Stimulated activated CD4-positive, alpha-beta T cell treated with anti-CD3 and anti-CD28 coated beads, Interleukin-2, amount 100 ng/mL, for 24 hours (primary cell): Measurements from ENCODE around the gene ADAM23.
A peak's percentile ranks its signal among the peaks of the same experiment; 100 is the strongest.

Source experiments
- DNase-seq, 2 donors: peaks; one replicate each; pipeline ENCODE4 v3.0.0-alpha.2; 2020

ADAM23 gene

GRCh38 chr2:206443735-206444527 is 599 bp downstream of the ADAM23 start:
- DNase-seq: peak in 1 of 2 donors; percentile 40

- no peak for DNase-seq
Observed at GRCh38 chr2:206445948-206446347, 2.6 kb downstream of the ADAM23 start.

DNA sequence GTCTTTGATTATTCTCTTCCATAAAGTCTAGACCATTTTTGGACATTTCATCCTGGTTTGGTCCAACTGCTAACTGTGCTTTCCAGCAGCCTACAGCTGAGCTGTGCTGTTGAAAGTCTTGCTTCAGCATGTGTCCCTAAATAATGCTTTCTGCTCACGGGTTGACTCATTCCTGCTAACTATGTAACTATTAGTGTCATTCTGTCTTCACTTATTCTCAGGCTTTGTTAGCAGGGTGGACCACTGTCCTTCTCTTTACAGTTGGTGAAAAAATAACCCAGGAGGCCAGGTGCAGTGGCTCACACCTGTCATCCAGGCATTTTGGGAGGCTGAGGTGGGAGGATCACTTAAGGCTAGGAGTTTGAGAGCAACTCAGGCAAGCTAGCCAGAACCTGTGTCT is 8.9 kb downstream of the ADAM23 start:
- DNase-seq: no peak

GRCh38 chr2:206452750-206453149 is 9.4 kb downstream of the ADAM23 start:
- no peak for DNase-seq

GRCh38 chr2:206456078-206456754 is 12.9 kb downstream of the ADAM23 start:
- DNase-seq: no peak

DNA sequence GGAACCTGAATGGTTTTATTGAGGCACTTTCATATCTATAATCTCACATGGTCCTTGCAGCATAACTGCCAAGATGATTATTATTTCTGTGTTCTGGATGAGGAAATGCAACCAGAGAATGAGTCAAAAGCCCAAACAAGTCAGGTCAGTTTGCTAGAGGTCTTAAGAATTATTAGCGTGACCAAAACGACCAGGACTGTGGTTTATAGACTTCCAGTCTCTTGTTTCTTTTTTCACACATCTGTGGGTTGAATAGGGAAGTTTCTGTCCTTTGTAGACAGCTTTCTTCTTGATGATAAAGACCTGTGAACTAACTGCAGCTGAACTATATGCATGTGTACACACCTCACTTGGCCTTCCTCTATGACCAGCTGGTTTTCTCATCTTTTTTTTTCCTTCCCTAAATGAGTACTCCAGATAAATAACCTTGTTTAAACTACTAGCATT is 13.9 kb downstream of the ADAM23 start:
- DNase-seq: no peak

GRCh38 chr2:206462240-206462854 is 19.0 kb downstream of the ADAM23 start:
- DNase-seq: no peak

DNA sequence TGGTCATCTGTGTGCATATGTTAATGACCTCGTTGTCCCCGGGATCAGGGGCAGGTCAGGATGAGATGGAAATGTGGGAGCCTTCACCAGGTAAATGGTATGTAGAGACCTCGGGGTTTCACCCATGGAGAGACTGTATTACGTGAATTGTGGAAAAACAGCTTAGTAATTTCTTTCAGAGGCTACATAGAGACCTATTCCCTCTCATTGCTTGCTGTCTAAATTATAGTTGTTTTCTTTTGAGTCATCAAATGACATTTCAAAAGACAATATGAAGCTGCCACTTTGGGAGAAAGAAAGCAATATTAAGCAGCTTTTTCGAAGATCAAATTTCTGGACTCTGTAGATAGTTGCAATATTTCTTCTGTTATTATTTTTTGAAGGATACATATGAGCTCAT is 20.4 kb downstream of the ADAM23 start:
- no peak for DNase-seq

DNA sequence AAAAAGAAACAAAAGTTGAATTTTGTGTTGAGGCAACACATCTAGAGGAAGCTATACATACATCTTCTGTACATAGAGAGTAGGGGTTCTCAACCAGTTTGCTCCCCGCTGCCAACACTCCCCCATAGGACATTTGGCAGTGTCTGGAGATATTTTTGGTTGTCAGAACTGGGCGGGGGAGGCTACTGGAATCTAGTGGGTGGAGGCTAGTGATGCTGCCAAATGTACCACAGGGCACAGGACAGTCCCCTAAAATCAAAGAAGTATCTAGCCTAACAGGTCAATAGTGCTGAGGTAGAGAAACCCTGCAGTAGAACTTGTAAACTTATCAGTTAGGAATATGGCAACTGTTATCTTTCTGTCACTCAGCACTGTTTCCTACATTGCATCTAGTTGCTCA is 21.3 kb downstream of the ADAM23 start:
- no peak for DNase-seq

- no peak for DNase-seq
Observed at GRCh38 chr2:206471524-206472062, 28.3 kb downstream of the ADAM23 start.

- DNase-seq: no peak
Observed at GRCh38 chr2:206472094-206472493, 28.8 kb downstream of the ADAM23 start.

DNA sequence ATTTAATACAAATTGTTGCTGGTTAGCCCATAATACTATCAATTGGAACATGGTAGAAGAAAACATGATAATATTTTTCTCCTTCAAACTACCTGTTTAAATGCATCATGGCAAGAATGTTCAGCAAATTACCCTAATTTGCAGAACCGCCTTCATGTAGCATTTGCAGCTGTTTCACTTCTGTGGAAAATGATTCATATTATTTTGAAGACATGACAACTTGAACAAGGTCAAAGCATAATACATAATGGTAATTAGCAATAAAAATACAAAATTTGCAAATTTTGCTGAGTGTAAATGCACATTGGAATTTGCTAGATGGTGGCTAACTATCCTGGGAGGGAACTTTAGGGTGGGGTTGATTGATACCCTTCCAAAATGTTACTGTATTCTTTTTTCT is 30.8 kb downstream of the ADAM23 start:
- no peak for DNase-seq

- no peak for DNase-seq
Observed at GRCh38 chr2:206477296-206477695, 34.0 kb downstream of the ADAM23 start.

DNA sequence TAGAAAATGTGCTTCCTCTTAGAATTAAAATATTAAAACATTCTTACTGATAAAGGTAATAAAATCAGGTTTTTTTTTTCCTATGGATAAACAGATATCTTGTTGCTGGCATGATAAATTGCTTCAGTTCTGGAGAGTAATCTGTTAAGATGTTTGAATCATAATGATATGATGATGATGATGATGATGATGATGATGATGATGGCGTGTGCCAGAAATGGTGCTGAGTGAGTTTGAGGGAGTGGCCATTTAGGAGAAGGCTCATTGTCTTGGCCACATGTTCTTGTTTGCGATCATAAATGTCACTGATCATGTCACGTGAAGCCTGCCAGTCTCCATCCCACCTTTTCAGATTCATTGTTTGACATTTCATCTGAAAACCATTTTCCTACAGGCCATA is 35.0 kb downstream of the ADAM23 start:
- DNase-seq: no peak

DNA sequence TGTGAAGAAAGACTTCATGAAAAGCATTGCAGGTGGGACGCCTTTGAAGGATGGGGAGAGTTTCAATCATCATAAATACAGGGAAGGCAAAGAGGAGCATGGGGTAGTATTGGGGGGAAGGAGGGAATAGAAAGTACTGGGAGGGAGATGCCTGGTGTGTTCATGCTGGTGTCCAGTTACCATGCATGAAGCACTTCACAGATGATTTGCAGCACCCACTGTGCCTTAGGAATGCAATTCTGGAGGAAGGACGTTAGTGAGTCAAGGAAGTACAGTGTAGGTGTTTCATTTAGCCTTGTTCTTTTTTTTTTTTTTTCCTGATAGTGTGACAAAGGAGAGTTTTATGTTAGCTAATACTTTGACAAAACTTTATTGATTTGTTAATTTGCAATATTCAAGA is 36.8 kb downstream of the ADAM23 start:
- DNase-seq: no peak

DNA sequence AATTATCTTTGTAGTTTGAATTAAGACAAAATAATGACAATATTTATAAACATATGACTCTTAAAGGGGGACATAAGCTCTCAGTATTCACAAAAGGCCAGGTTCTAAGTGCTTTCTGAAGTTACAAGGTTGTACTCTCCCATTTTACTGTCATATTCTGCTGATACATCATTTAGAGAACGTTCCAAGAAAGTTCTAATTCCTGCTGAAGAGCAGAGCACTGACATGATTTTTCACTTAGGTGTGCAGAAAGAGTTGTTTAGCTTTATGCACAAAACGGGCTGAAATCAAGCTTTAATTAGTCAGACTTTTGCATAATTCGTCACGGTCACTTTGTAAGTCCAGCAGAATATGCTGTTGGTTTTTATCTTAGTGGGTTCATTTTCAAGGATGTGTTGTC is 37.3 kb downstream of the ADAM23 start:
- DNase-seq: no peak

DNA sequence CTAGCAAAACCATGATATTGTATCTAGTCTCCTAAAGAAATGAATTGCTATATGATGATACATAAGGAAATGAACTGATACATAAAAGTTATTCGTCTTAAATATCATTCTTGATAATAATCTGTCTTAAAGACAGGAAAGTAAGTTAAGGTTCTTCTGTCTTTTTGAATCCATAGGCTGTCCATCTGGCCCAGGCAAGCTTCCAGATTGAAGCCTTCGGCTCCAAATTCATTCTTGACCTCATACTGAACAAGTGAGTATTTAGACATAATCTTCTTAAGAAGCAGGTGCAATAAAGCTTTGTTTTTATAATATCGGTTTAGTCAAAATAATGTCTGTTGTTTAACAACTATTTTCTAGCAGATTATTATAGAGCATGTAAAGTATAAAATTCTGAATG is 37.7 kb downstream of the ADAM23 start:
- DNase-seq: no peak

GRCh38 chr2:206482123-206482522 is 38.8 kb downstream of the ADAM23 start:
- no peak for DNase-seq

DNA sequence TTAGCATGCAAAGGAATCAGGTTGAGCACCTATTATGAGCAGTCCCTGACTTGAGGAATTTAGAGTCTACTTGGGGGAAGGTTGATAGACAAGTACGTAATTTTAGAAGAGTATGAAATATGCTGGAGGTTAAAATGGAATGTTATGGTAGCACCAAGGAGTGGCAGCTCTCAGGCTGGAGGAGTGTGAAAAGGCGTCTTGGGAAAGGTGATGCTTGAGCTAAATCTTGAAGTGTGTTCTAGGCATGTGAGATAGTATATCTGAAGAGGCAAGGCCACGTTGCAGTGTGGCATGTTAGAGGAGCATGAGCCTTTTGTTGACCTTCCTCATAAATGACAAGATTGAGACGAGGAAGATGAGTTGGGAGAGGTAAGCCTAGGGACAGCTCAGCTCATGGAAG is 39.3 kb downstream of the ADAM23 start:
- no peak for DNase-seq

DNA sequence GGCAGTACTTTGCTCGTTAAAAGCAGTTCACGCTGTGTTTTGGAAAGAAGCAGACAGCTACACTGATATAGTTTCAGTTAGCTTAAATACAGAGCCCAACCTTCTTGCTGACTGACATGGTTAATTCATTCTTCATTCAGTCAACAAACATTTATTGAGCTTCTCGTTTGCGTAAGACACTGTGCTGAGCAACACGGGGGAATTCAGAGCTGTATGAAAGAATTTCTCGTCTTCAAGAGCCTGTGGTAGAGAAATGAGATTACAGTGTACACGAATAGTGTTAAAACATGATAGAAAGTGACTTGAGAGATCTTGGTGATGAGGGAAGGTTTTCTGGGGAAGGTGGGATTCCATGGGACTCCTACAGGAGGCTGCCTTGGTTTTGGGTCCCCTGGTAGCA is 44.7 kb downstream of the ADAM23 start:
- no peak for DNase-seq

- DNase-seq: no peak
Observed at GRCh38 chr2:206488623-206489022, 45.3 kb downstream of the ADAM23 start.

- no peak for DNase-seq
Observed at GRCh38 chr2:206494061-206494460, 50.7 kb downstream of the ADAM23 start.

DNA sequence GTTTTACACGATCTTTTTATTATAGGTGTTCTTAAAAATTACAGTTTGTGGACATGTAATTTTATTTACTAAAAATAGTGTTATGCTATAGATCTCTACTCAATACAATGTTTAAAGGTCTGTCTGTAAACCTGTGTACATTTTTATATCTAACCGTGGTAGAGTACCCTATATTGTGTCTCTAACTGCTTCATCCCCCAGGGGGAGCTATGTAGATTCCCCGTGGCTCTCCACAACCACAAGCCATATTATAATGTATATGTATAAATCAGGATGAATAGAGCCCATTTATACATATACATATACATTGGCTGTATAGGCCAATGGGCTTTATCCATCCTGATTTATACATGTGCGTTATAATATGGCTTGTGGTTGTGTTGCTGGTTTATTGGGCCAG is 59.4 kb downstream of the ADAM23 start:
- no peak for DNase-seq

- no peak for DNase-seq
Observed at GRCh38 chr2:206511283-206511682, 68.0 kb downstream of the ADAM23 start.
